Amygdala (tissue), 56 donors: ENCODE results near the gene LZTFL1.
"Not testable (repeated sequence)": the region's sequence is repeated elsewhere in the genome, so short reads cannot be mapped to it uniquely, and the experiment has no call there.

Experiments used
- DNase-seq, 56 donors: peaks; one replicate each; lab custom pipeline; 2025; lab: John Stamatoyannopoulos, UW

Gene LZTFL1

DNA sequence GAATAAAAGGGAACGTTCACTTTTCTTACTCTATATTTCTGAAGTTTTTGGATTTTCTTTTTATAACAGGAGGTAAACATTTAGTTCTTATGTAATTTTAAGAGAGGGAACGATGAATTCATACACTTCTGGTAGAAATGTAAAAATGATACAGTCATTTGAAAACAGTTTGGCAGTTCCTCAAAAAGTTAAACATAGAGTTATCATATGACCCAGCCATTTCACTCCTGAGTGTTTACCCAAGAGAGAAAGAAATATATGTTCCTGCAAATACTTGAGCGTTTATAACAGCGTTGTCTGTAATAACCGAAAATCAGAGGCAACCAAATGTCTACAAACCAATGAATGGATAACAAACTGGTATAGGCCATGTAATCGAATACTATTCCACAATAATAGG lies 23.6 kb upstream of the LZTFL1 start:
- DNase-seq = no peak

- no peak for DNase-seq
Observed at GRCh38 chr3:45864760-45865519, 23.0 kb upstream of the LZTFL1 start.

DNA sequence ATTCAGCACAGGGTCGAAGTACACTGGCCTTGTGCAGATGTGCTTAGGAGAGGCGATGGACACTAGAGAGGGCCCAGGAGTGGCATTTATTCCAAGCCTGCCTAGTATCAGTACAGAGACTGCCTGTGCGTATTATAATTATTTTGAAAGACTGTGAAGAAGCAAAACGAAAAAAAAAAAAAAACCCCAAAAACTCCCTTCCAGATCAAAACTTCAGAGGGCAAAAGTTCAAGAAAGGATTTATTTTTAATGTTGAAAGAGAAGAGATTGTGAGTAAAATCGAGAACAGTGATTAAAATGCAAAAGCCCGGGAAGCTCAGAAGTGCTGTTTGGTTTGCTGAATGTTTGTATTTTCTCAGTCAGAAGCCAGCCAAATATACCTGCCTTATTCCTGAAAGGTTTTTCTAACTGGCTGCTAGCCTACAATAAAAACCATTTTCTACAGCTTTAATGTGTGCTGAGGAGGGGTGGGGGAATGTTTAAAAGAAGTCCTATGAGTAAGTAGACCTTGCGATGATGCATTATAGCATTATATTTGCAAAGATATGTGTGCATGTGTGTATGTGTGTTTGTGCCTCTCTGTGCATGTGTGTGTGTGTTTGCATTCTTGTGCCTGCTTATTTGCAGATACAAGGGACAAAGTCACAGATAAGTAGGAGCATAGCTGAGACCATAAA lies 19.3 kb upstream of the LZTFL1 start:
- no peak for DNase-seq

- DNase-seq = no peak
Observed at GRCh38 chr3:45860481-45860880, 18.6 kb upstream of the LZTFL1 start.

DNA sequence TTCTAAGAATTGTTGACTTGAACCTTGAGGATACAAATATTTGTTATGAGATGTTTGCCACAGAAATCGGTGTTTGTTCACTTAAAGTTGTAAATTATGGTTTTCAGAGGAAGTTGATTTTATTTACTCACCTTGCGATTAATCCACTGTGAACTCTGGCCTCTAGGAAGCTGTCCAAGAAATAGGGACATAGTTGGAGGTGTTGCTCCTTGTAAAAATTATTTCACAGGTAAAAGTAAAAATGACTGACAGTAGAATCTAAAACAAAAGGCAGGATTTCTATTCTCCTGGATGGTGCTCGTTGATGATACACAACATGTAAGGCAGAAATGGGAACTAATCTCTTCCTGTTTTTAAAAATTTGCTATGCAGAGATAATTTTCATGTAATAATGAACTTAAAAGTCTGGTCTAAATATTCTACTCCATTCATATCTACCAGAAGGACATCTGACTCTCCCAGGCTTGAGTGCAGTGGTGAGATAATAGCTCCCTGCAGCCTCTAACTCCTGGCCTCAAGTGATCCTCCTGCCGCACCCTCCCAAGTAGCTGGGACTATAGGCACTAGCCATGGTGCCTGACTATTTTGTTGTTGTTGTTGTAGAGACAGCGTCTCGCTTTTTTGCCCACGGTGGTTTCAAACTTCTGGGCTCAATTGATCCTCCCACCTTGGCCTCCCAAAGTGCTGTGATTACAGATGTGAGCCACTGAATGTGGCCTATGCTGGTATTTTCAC lies 17.1 kb upstream of the LZTFL1 start:
- DNase-seq = no peak

DNA sequence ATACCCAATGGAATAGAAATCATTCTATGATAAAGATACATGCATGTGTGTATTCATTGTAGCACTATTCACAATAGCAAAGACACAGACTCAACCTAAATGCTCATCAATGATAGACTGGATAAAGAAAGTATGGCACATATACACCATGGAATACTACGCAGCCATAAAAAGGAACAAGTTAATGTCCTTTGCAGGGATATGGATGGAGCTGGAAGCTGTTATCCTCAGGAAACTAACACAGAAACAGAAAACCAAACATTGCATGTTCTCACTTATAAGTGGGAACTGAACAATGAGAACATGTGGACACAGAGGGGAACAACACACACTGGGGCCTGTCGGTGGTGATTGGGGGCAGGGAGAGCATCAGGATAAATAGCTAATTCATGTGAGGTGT lies 15.1 kb upstream of the LZTFL1 start:
- not testable (repeated sequence) for DNase-seq

DNA sequence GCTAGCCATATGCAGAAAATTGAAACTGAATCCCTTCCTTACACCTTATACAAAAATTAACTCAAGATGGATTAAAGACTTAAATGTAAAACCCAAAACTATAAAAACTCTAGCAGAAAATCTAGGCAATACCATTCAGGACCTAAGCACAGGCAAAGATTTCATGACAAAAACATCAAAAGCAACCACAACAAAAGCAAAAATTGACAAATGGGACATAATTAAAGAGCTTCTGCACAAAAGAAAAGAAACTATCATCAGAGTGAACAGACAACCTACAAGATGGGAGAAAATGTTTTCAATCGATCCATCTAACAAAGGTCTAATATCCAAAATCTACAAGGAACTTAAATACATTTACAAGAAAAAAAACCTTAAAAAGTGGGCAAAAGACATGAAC lies 14.4 kb upstream of the LZTFL1 start:
- DNase-seq = not testable (repeated sequence)

GRCh38 chr3:45852828-45853227 lies 10.9 kb upstream of the LZTFL1 start:
- DNase-seq = no peak

GRCh38 chr3:45848392-45848791 lies 6.5 kb upstream of the LZTFL1 start:
- no peak for DNase-seq

GRCh38 chr3:45844616-45845015 lies 2.7 kb upstream of the LZTFL1 start:
- no peak for DNase-seq

DNA sequence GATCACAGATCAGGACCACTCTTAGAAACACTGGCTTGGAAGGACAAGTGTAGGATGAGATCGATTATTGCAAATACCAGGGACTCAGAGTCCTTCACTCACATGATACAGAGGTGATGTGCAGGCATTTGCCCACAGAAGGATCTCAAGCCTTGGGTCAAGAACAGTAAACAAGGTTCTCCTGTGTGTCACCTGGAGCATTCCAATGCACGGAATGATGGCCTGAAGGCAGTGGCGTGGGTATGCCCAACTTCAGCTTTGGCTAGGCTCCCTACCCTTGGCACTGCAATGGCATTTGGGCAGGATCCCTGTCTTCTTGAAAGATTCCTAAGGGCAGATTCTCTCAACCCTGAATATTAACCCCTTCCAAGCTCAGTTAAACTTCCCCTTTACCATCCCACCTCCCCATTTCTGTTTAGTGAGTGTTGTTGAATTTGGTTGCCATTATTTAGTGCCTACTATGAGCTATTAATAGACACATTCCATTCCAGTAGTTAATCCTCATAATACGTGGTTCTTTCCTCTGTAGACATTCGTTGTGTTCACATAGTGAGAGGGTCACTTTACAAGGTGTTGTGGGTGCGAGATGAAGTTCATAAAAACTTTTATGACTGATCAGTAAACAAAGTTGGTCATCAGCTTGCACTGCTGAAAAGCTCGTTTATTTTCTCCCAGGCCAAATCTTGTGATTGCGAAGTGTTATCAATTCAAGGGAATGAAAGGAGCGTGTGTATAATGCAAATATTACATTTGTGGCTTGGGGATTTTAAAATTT lies 1.1 kb upstream of the LZTFL1 start:
- no peak for DNase-seq

DNA sequence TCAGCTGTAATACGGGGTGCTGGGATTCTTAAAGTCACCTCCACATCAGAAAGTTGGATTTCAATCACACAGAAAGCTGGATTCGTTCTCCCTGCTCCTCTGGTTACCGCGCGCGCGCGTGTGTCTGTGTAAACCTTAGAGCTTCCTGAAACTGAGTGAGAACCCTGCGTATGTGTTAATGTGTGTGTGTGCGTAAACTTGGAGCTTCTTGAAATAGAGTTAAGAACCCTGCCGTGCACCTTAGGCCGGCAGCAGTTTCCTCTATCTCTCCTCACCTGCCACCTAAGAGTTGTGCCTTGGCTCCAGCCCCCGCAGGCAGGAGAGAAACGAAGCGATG lies 531 bp downstream of the LZTFL1 start:
- peak in 2 of 56 donors; percentile 10 to 31 for DNase-seq

DNA sequence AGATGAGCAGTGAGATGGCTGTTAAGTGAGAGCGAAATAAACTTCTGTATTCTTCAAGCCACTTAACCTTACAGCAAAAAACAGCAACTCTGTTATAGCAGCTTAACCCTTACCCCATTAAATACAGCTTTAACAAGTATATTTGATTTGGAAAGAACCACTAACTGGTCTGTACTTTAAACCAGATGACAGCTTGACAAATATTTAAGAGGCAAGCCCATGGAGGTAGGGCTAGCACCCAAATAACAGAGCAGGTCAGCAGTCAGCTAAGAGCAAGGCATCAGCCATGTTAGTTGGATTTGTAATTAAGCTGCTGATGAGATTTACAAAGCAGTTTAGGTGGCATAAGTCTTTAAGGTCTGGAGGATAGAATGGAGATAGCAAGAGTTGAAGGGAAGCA lies 3.5 kb downstream of the LZTFL1 start:
- DNase-seq = no peak

GRCh38 chr3:45832699-45833098 lies 9.2 kb downstream of the LZTFL1 start:
- DNase-seq = no peak

- DNase-seq = no peak
Observed at GRCh38 chr3:45830121-45830520, 11.8 kb downstream of the LZTFL1 start.

DNA sequence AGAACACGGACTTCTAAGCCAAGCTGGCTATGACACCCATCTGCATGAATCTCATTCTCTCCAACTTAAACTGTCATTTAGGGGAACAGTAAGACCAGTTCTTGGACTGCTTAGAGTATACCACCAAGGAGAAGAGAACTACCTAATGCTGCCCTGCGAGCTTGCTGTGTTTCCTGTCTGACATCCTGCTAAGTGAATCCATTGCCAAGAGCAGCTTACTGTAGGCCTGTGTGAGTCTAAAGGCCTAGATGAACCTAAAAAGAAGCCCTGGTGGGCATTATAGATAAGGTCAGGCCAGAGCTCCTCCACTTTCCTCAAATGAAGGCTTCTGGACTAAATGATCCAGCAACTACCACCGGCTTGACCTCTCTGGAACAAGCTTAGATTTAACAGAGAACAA lies 15.0 kb downstream of the LZTFL1 start:
- no peak for DNase-seq

DNA sequence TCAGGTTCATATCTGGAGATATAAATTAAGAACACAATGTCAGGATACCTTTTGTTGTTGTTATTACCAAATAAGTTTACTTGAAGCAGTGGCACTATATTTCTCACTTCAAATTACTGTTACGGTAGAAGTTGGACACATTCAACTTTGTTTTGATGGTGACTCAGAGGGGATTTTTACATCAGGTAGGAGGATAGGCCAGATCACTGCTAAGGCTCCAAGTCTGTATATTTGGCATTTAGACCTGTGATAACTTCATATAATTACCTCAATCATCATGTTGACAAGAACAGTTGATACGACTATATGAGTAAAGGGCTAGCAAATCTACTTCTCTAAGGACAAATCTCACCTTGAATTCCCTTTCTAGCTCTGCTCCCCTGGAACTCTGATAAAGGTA lies 15.6 kb downstream of the LZTFL1 start:
- no peak for DNase-seq

DNA sequence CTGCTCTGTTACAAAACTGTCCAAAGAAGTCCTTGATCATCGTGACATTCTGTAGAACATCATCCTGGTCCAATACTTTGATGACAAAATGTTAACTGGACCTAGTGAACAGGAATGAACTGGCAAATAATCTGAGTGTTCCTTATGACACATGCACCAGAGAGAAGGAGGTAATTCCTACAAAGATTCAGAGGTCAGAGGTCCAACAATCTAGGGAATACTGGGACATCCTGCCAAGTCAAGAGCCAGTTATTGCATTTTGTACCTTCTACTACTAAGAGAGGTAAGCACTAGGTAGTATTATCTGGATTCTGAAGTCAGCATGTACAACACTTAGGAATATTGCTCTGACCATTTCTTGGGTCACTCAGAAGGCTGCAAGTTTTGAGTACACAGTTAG lies 20.8 kb downstream of the LZTFL1 start:
- no peak for DNase-seq

GRCh38 chr3:45819543-45819942 lies 22.4 kb downstream of the LZTFL1 start:
- DNase-seq = no peak

DNA sequence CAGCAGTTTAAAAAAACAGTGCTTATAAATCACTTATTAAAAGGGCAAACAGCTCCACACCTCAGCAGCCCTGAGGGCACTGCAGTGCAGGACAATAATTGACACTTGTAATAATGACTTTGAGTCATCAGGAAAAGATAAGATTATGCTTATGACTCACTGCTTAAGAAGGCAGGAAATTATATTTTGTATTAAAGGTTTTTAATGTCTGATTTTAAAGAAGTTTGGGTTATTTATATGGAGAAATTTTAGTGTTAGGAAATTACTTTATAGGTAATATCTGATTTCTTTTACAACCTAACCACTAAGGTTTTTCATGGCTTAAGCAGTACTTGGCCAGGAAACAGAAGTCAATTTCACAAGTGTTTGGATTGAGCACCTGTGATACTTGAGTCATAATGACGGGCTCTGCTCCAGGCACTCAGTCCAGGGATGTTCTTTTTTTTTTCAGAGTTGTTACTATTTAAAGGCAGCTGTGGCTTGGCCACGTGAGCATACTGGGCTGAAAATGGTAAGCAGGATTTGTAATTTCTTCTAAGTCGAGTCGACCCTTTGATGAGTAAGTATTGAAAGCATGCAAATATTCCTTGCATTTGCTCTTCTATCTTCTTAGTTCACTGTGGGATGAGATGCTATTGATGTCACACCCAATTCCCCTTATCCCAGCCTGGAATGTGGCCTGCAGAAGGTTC lies 23.9 kb downstream of the LZTFL1 start:
- no peak for DNase-seq
